Sigmoid colon (tissue), 4 donors: Measurements from ENCODE around the gene ADD2.

Experiments used
- EP300 ChIP-seq, 4 donors: sonication (generic); formaldehyde crosslinking; IDR thresholded peaks; one replicate each; pipeline ENCODE4 v1.6.1; 2017; ENCODE audit warnings: antibody characterized with exemption in 4 of 4
- POLR2A ChIP-seq, 2 donors: fragments of 450-650 bp; IDR thresholded peaks; one replicate each; pipeline ENCODE4 v1.6.1; 2016; ENCODE audit warnings: antibody characterized with exemption in 2 of 2, mild to moderate bottlenecking in 2 of 2, moderate library complexity in 2 of 2
- POLR2AphosphoS5 ChIP-seq, 4 donors: sonication (generic); formaldehyde crosslinking; IDR thresholded peaks; one replicate each; pipeline ENCODE4 v1.6.1; 2017; ENCODE audit warnings: antibody characterized with exemption in 4 of 4
- TF ChIP-seq, protein P1 (sequence below), 4 experiments: fragments of 450-650 bp in 3 of 4; fragments of 200-600 bp in 1 of 4; IDR thresholded peaks; one replicate each; pipeline ENCODE4 v1.5.1; 2016 to 2019; ENCODE audit warnings: antibody characterized with exemption in 4 of 4, mild to moderate bottlenecking in 3 of 4, moderate library complexity in 2 of 4

- no peak for TF ChIP-seq POLR2A (IDR thresholded peaks at IDR 0.05)
- TF ChIP-seq, protein P1, sequence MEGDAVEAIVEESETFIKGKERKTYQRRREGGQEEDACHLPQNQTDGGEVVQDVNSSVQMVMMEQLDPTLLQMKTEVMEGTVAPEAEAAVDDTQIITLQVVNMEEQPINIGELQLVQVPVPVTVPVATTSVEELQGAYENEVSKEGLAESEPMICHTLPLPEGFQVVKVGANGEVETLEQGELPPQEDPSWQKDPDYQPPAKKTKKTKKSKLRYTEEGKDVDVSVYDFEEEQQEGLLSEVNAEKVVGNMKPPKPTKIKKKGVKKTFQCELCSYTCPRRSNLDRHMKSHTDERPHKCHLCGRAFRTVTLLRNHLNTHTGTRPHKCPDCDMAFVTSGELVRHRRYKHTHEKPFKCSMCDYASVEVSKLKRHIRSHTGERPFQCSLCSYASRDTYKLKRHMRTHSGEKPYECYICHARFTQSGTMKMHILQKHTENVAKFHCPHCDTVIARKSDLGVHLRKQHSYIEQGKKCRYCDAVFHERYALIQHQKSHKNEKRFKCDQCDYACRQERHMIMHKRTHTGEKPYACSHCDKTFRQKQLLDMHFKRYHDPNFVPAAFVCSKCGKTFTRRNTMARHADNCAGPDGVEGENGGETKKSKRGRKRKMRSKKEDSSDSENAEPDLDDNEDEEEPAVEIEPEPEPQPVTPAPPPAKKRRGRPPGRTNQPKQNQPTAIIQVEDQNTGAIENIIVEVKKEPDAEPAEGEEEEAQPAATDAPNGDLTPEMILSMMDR (IDR thresholded peaks at IDR 0.05), result no peak
- TF ChIP-seq POLR2AphosphoS5 (IDR thresholded peaks at IDR 0.05), result no peak
- TF ChIP-seq EP300 (IDR thresholded peaks at IDR 0.05), result no peak
Measured at GRCh38 chr2:70743068-70743467, 24.9 kb downstream of the ADD2 start.
